T-helper 1 cell treated with Interleukin-12 subunit alpha and Interleukin-12 subunit beta and Interleukin-4 antibody, amounts not matched to agents 30 μg/mL and 1 μg/mL, for 36 hours (primary cell): ENCODE results near the gene SASH1.
A peak's percentile ranks its signal among the peaks of the same experiment; 100 is the strongest.
"Not testable (repeated sequence)": the region's sequence is repeated elsewhere in the genome, so short reads cannot be mapped to it uniquely, and the experiment has no call there.

Experiments
- H3K27ac Mint-ChIP-seq: one replicate; pipeline ENCODE4 v1.8.0; 2021; ENCODE audit warnings: mild to moderate bottlenecking, mixed read lengths
- H3K27me3 Mint-ChIP-seq: one replicate; pipeline ENCODE4 v1.8.0; 2021; ENCODE audit warnings: low read depth, mixed read lengths
- H3K36me3 Mint-ChIP-seq: one replicate; pipeline ENCODE4 v1.8.0; 2021; ENCODE audit warnings: low read depth, mixed read lengths
- H3K4me1 Mint-ChIP-seq: one replicate; pipeline ENCODE4 v1.8.0; 2021; ENCODE audit warnings: low read depth, mixed read lengths
- H3K4me3 Mint-ChIP-seq: one replicate; pipeline ENCODE4 v1.8.0; 2021; ENCODE audit warnings: mild to moderate bottlenecking, moderate library complexity, mixed read lengths
- H3K9me3 Mint-ChIP-seq: one replicate; pipeline ENCODE4 v1.8.0; 2021; ENCODE audit warnings: mixed read lengths

Gene SASH1

GRCh38 chr6:148367411-148368024 lies 24.9 kb downstream of the SASH1 start:
- Mint-ChIP-seq H3K4me3 (peak overlapping the region; percentile 34), H3K4me1 (peaks cover 21% of the 10 kb centered on the region), H3K36me3 (no peaks in the 10 kb centered on the region), H3K9me3 (no peaks in the 10 kb centered on the region), H3K27ac (peak overlapping the region; percentile 31), H3K27me3 (peaks cover 22% of the 10 kb centered on the region)

- Mint-ChIP-seq H3K4me1 (peaks cover 16% of the 10 kb centered on the region), H3K27me3 (peaks cover 24% of the 10 kb centered on the region), H3K9me3 (no peaks in the 10 kb centered on the region), H3K36me3 (no peaks in the 10 kb centered on the region), H3K27ac (no peak overlapping the region), H3K4me3 (no peak overlapping the region)
Measured at GRCh38 chr6:148370176-148370575, 27.5 kb downstream of the SASH1 start.

GRCh38 chr6:148374040-148374774 lies 31.6 kb downstream of the SASH1 start:
- Mint-ChIP-seq H3K27ac (no peak overlapping the region), H3K4me1 (no peaks in the 10 kb centered on the region), H3K27me3 (peaks cover 14% of the 10 kb centered on the region), H3K4me3 (no peak overlapping the region), H3K36me3 (no peaks in the 10 kb centered on the region), H3K9me3 (no peaks in the 10 kb centered on the region)

DNA sequence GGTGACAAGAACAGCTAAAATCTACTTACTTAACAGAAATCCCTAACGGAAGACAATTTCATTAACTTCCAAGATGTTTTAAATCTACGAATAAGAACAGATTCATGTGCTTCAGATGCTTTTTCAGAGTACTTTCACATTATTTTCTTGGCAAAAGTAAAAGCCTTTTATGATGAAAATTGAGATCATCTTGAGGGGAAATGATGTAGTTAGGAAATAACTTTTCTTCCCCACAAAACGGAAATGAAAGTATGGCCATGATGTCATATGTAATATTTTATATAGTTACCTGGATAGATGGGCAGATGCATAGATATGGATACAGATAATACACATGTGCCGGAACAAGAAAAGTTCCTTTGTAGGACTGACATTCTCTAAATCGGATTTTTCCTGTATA lies 32.8 kb downstream of the SASH1 start:
- no peak overlapping the region for H3K27ac Mint-ChIP-seq

DNA sequence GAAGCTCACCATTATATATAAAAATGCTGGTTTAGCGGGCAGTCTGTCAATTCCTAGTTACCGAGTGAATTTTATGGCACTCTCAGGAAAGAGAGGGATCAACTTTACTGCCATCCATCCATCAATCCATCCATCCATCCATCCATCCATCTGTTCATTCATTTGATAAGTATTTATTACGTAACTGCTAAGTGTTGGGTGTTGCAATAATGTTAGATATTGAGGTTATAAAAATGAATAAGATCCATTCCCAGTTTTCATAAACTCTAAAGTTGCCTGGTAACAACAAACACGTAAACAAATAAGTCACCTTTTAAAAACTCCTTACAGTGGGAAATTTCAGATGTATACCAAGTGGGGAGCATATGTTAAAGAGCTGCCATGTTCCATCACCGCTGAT lies 36.8 kb downstream of the SASH1 start:
- H3K9me3 Mint-ChIP-seq: no peaks in the 10 kb centered on the region

More for the DNA sequence above, 32.8 kb downstream of the SASH1 start:
- Mint-ChIP-seq H3K4me3 (no peak overlapping the region), H3K27me3 (peaks cover 8% of the 10 kb centered on the region), H3K9me3 (no peaks in the 10 kb centered on the region), H3K4me1 (no peaks in the 10 kb centered on the region), H3K36me3 (no peaks in the 10 kb centered on the region)

GRCh38 chr6:148379966-148380713 lies 37.5 kb downstream of the SASH1 start:
- H3K4me3 Mint-ChIP-seq: no peak overlapping the region

More for the DNA sequence above, 36.8 kb downstream of the SASH1 start:
- H3K36me3 Mint-ChIP-seq: no peaks in the 10 kb centered on the region
- H3K27me3 Mint-ChIP-seq: peaks cover 11% of the 10 kb centered on the region
- H3K4me1 Mint-ChIP-seq: no peaks in the 10 kb centered on the region
- H3K27ac Mint-ChIP-seq: no peak overlapping the region
- no peak overlapping the region for H3K4me3 Mint-ChIP-seq

DNA sequence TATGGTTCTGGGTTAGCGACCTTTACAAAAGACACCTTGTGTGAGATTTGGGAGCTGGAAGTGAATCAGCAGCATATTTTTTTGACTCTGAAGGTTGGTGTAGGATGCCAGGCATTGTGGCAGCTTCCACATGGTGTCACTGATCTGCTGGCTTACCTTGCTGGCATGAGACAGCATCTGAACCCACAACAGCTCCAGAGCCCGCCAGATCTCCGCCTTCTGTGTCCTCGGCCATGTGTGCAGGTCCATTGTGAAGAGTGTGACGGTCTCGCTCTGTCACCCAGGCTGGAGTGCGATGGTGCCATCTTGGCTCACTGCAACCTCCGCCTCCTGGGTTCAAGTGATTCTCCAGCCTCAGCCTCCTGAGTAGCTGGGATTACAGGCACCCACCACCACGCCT lies 39.4 kb downstream of the SASH1 start:
- not testable (repeated sequence) for H3K27ac Mint-ChIP-seq, H3K4me3 Mint-ChIP-seq, H3K36me3 Mint-ChIP-seq, H3K9me3 Mint-ChIP-seq, H3K4me1 Mint-ChIP-seq
- peaks cover 16% of the 10 kb centered on the region for H3K27me3 Mint-ChIP-seq

More at GRCh38 chr6:148379966-148380713, 37.5 kb downstream of the SASH1 start:
- no peaks in the 10 kb centered on the region for H3K36me3 Mint-ChIP-seq
- peaks cover 16% of the 10 kb centered on the region for H3K27me3 Mint-ChIP-seq
- H3K27ac Mint-ChIP-seq: no peak overlapping the region
- no peaks in the 10 kb centered on the region for H3K4me1 Mint-ChIP-seq
- no peaks in the 10 kb centered on the region for H3K9me3 Mint-ChIP-seq

DNA sequence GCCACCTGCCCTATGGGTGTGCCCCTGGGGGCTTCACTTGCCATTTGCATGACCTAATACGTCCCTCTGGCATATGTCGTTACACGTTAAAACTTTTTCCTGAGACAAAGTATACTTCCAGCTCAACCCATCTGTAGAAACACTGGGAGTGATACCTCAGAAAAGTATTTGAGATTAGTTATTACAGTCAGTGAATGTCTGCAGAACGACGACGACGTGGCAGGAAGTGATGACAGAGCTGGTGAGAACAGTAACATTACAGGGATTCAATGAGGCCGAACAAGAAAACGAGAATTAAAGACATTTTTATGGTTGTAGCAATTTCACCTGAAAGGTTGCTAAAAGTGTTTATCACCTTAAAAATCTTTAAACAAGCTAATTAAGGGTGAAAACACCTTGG lies 40.2 kb downstream of the SASH1 start:
- H3K4me3 Mint-ChIP-seq: no peak overlapping the region
- H3K9me3 Mint-ChIP-seq: no peaks in the 10 kb centered on the region
- no peaks in the 10 kb centered on the region for H3K36me3 Mint-ChIP-seq
- peaks cover 16% of the 10 kb centered on the region for H3K27me3 Mint-ChIP-seq
- H3K4me1 Mint-ChIP-seq: no peaks in the 10 kb centered on the region
- no peak overlapping the region for H3K27ac Mint-ChIP-seq

DNA sequence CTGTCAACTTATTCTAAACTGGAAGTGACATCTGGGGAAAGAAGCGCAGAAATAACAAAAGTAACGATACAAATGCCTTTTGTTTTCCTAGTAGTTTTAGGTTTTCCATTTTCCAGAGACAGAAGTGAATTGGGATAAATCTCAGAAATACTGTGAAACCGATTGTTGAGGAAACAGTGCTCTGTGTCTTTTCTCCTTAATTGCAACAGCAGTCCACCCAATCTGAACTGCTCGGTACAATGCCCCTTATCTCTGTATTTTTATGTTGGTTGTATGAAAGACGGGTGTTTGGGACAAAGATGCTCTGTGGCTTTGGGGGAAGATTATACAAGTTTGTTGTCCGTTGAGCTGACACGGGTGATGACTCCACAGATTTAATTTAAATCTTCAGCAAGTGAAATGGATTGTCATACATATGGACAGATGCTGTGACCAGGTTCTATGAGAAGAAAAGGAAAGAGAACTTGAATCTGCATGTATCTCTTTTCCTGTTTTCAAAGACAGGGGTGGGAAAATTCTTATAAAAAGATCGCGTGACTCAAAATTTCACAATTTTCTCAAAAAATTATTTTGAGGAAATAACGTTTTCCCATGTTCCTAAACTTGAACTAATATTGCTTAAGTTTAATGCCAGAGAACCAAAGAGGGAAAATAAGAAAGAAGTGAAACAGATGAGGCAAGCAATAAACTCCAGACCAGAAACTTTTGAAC lies 41.2 kb downstream of the SASH1 start:
- Mint-ChIP-seq H3K27ac (no peak overlapping the region), H3K9me3 (no peaks in the 10 kb centered on the region), H3K4me1 (no peaks in the 10 kb centered on the region), H3K27me3 (peaks cover 16% of the 10 kb centered on the region), H3K36me3 (no peaks in the 10 kb centered on the region), H3K4me3 (no peak overlapping the region)

DNA sequence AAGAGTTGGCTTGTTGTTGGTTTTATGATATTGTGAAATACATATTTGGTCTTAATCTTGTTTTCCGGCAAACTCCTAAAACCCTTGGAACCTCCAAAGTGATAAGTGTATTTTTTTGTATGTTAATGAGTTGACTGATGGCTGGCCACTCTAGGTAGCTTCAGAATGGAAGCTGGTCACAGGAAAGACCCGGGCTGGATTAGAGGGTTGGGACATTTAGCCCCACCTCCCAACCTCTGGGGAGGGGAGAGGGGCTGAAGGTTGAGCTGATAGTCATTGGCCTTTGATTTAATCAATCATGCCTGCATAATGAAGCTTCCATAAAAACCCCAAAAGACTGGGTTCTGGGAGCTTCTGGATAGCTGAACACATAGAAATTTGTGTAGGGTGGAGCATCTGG lies 42.7 kb downstream of the SASH1 start:
- Mint-ChIP-seq H3K36me3 (no peaks in the 10 kb centered on the region), H3K9me3 (no peaks in the 10 kb centered on the region), H3K4me3 (no peak overlapping the region), H3K27ac (no peak overlapping the region), H3K27me3 (peaks cover 16% of the 10 kb centered on the region), H3K4me1 (no peaks in the 10 kb centered on the region)

DNA sequence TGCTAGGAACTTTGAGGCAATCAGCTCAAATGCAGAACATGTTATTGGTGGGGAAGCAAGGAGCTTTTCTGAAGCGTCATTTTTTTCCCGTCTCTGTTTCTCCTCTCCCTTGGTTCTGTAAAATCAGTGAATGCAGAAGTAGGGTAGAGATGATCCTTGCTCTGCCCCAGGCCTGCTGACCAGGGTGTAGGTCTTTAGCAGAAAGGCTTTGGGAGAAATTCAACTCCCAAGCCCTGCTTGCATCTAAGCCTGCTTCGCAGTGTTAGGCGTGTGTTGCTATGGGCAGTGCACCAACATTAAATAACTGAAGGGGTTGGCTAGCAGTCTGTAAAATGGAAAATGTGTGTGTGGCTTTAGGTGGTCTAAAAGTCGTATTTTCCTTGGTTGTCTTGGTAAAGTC lies 45.9 kb downstream of the SASH1 start:
- no peaks in the 10 kb centered on the region for H3K4me1 Mint-ChIP-seq
- no peaks in the 10 kb centered on the region for H3K36me3 Mint-ChIP-seq
- no peak overlapping the region for H3K27ac Mint-ChIP-seq
- no peak overlapping the region for H3K4me3 Mint-ChIP-seq
- H3K27me3 Mint-ChIP-seq: peaks cover 13% of the 10 kb centered on the region
- H3K9me3 Mint-ChIP-seq: no peaks in the 10 kb centered on the region

DNA sequence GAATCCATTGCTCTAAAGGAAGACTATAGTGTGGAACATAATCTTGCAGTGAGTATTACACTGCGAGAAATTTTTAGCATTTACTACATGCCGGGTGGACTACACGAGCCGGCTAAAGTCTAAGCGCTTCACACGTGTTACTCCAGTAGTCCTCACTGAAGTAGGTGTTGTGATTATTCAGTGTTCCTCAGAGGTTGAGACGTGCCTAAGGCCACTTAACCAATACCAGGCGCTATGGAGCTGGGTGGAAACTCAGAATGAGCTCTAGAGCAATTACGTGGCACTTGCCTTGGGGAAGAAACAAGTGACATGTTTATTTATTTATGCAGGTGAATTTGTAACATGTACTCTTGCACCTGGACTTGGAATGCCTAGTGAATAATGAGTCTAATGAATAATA lies 46.4 kb downstream of the SASH1 start:
- Mint-ChIP-seq H3K27me3 (peaks cover 9% of the 10 kb centered on the region), H3K27ac (no peak overlapping the region), H3K4me3 (no peak overlapping the region), H3K9me3 (no peaks in the 10 kb centered on the region), H3K36me3 (no peaks in the 10 kb centered on the region), H3K4me1 (no peaks in the 10 kb centered on the region)

- Mint-ChIP-seq H3K9me3 (no peaks in the 10 kb centered on the region), H3K27me3 (peaks cover 6% of the 10 kb centered on the region), H3K36me3 (no peaks in the 10 kb centered on the region), H3K27ac (no peak overlapping the region), H3K4me3 (no peak overlapping the region), H3K4me1 (no peaks in the 10 kb centered on the region)
Measured at GRCh38 chr6:148389917-148390316, 47.3 kb downstream of the SASH1 start.

GRCh38 chr6:148392127-148392526 lies 49.5 kb downstream of the SASH1 start:
- not testable (repeated sequence) for H3K36me3 Mint-ChIP-seq, H3K9me3 Mint-ChIP-seq, H3K27me3 Mint-ChIP-seq, H3K27ac Mint-ChIP-seq, H3K4me3 Mint-ChIP-seq, H3K4me1 Mint-ChIP-seq
